HepG2 (cell line): ENCODE data around the gene RPL18. TPM values are rescaled to one million over a fixed set of nuclear protein-coding genes. Genes with fewer than 3 reads are reported as not detected.

Experiments
- ATF2 ChIP-seq: sonication (generic); formaldehyde crosslinking; IDR thresholded peaks from 2 replicates; pipeline ENCODE4 v1.4.0; 2020; ENCODE audit warnings: missing genetic modification reagents
- FOXK1 ChIP-seq: sonication (generic); formaldehyde crosslinking; IDR thresholded peaks from 2 replicates; pipeline ENCODE4 v1.4.0; 2020; ENCODE audit warnings: low read depth, missing genetic modification reagents, borderline replicate concordance
- GABPA ChIP-seq, 2 experiments: IDR thresholded peaks; 2 replicates each; pipeline ENCODE4 v1.6.1; 2011 to 2016; ENCODE audit warnings: low read depth in 2 of 2, low read length in 1 of 2, missing biosample characterization in 1 of 2, missing genetic modification characterization in 1 of 2
- GLI4 ChIP-seq: sonication (generic); formaldehyde crosslinking; IDR thresholded peaks from 2 replicates; pipeline ENCODE4 v1.5.1; 2020; ENCODE audit warnings: missing genetic modification reagents, mild to moderate bottlenecking, moderate library complexity, borderline replicate concordance
- HBP1 ChIP-seq: IDR thresholded peaks from 2 replicates; pipeline ENCODE4 v1.6.1; 2016; ENCODE audit warnings: low read depth, control low read depth
- MAZ ChIP-seq, 2 experiments: sonication (generic) in 1 of 2; formaldehyde crosslinking in 1 of 2; IDR thresholded peaks; 2 replicates each; pipeline versions ENCODE4 v1.5.0 to v1.6.1; 2012 to 2020; ENCODE audit warnings: low read depth in 2 of 2, mild to moderate bottlenecking in 2 of 2, borderline replicate concordance in 1 of 2, improper control_type of control experiment in 1 of 2, low read length in 1 of 2, missing genetic modification reagents in 1 of 2, moderate library complexity in 1 of 2
- MIER3 ChIP-seq: IDR thresholded peaks from 2 replicates; pipeline ENCODE4 v1.6.1; 2016; ENCODE audit warnings: missing compliant biosample characterization, borderline replicate concordance
- NR0B2 ChIP-seq: sonication (generic); formaldehyde crosslinking; IDR thresholded peaks from 2 replicates; pipeline ENCODE4 v1.4.0; 2020; ENCODE audit warnings: mild to moderate bottlenecking, missing genetic modification reagents
- POLR2AphosphoS5 ChIP-seq: IDR thresholded peaks from 2 replicates; pipeline ENCODE4 v1.6.1; 2012; ENCODE audit warnings: low read depth, low read length
- REL ChIP-seq: sonication (generic); formaldehyde crosslinking; conservative IDR thresholded peaks from 2 replicates; pipeline ENCODE4 v1.8.0; 2022; ENCODE audit warnings: mild to moderate bottlenecking, missing genetic modification reagents, moderate library complexity
- SNRNP70 ChIP-seq: fragments of 200-400 bp; formaldehyde crosslinking; IDR thresholded peaks from 2 replicates; pipeline ENCODE4 v1.6.1; 2017; ENCODE audit warnings: mild to moderate bottlenecking, low read depth, low read length, moderate library complexity
- SOX6 ChIP-seq, 2 experiments: fragments of 450-650 bp in 1 of 2; sonication (generic) in 1 of 2; formaldehyde crosslinking in 1 of 2; IDR thresholded peaks; 2 replicates each; pipeline versions ENCODE4 v1.4.0 to v1.6.1; 2017 to 2020; ENCODE audit warnings: antibody characterized with exemption in 1 of 2, mild to moderate bottlenecking in 1 of 2, missing genetic modification reagents in 1 of 2
- U2AF2 ChIP-seq: fragments of 200-400 bp; formaldehyde crosslinking; IDR thresholded peaks from 2 replicates; pipeline ENCODE4 v1.6.1; 2017; ENCODE audit warnings: low read depth, mild to moderate bottlenecking, low read length
- YY1 ChIP-seq: IDR thresholded peaks from 2 replicates; pipeline ENCODE4 v1.6.1; 2011; ENCODE audit warnings: low read length, low read depth, moderate library complexity, mild to moderate bottlenecking; ENCODE audit not compliant: insufficient read depth, insufficient replicate concordance
- ZNF263 ChIP-seq: sonication (generic); formaldehyde crosslinking; IDR thresholded peaks from 2 replicates; pipeline ENCODE4 v1.4.0; 2020; ENCODE audit warnings: missing genetic modification reagents
- ZNF432 ChIP-seq: sonication (generic); formaldehyde crosslinking; IDR thresholded peaks from 2 replicates; pipeline ENCODE4 v1.5.0; 2020; ENCODE audit warnings: missing genetic modification reagents, mild to moderate bottlenecking, borderline replicate concordance
- ZNF605 ChIP-seq: sonication (generic); formaldehyde crosslinking; IDR thresholded peaks from 2 replicates; pipeline ENCODE4 v1.8.0; 2022; ENCODE audit warnings: mild to moderate bottlenecking, missing genetic modification reagents
- ZNF644 ChIP-seq: IDR thresholded peaks from 2 replicates; pipeline ENCODE4 v1.6.1; 2016; ENCODE audit warnings: low read depth
- ZNF709 ChIP-seq: sonication (generic); formaldehyde crosslinking; IDR thresholded peaks from 2 replicates; pipeline ENCODE4 v1.5.0; 2020; ENCODE audit warnings: mild to moderate bottlenecking, missing genetic modification reagents
- ZNF770 ChIP-seq: sonication (generic); formaldehyde crosslinking; IDR thresholded peaks from 2 replicates; pipeline ENCODE4 v1.5.0; 2020; ENCODE audit warnings: mild to moderate bottlenecking, missing genetic modification reagents
- ZNF792 ChIP-seq: IDR thresholded peaks from 2 replicates; pipeline ENCODE4 v1.6.1; 2016
- ZNF879 ChIP-seq: sonication (generic); formaldehyde crosslinking; IDR thresholded peaks from 2 replicates; pipeline ENCODE4 v1.8.1; 2023; ENCODE audit warnings: missing genetic modification reagents
- ZZZ3 ChIP-seq: sonication (generic); formaldehyde crosslinking; IDR thresholded peaks from 2 replicates; pipeline ENCODE4 v1.4.0; 2020; ENCODE audit warnings: missing genetic modification reagents, mild to moderate bottlenecking, borderline replicate concordance
- polyA plus RNA-seq, 8 experiments: library from polyadenylated mRNA; depleted of rRNA in 3 of 8; stranded (reverse) in 7 of 8; unstranded in 1 of 8; fragments of >200 nt; fragmentation: Illumina TruSeq in 4 of 8; extraction: Trizol in 4 of 8; gene quantifications; 2 replicates each; pipeline versions ENCODE4 v1.2.1 to v1.2.3, GENCODE V29; 2011 to 2016; ENCODE audit warnings: low read depth in 4 of 8, missing spikeins in 1 of 8, mixed read lengths in 1 of 8; ENCODE audit not compliant: insufficient read depth in 1 of 8
- total RNA-seq, 5 experiments: library from RNA; depleted of rRNA; stranded (reverse); fragments of >200 nt; fragmentation: Illumina TruSeq; extraction: Trizol; gene quantifications; 2 replicates each; pipeline ENCODE4 v1.2.3, GENCODE V29; 2016; ENCODE audit warnings: low read depth in 1 of 5

The RPL18 gene
- total and polyA plus RNA-seq, 2 of the 13 experiments (the other 11 are each of a cell fraction or from before 2014, with no cell fraction given): 1,485 to 1,639 TPM

GRCh38 chr19:48646001-48646721 lies 27.2 kb upstream of the RPL18 start, which contains the start of gene CA11 (continued):
- peak; percentile 29 for TF ChIP-seq YY1
- 0 out of 2 replicates have a peak, but pooled peaks have one; percentile 60 for TF ChIP-seq HBP1 (CRISPR knock-in tag)
- TF ChIP-seq ZZZ3 (CRISPR knock-in tag): no peak
- no peak for TF ChIP-seq GABPA (IDR thresholded peaks at IDR 0.05; ENCODE audit: low read depth, low read length)
- no peak for TF ChIP-seq GABPA (CRISPR knock-in tag; IDR thresholded peaks at IDR 0.05; ENCODE audit: low read depth)
- 0 out of 2 replicates have a peak, but pooled peaks have one; percentile 10 for TF ChIP-seq ZNF770 (CRISPR knock-in tag)
- no peak; the same call in 1 of the 2 replicates for TF ChIP-seq NR0B2 (CRISPR knock-in tag)
- TF ChIP-seq POLR2AphosphoS5: no peak
- TF ChIP-seq ZNF792 (CRISPR knock-in tag): peak; percentile 16; the same call in 1 of the 2 replicates
- no peak for TF ChIP-seq ZNF263 (CRISPR knock-in tag)
- no peak for TF ChIP-seq ZNF709
- TF ChIP-seq SOX6 (IDR thresholded peaks at IDR 0.05): no peak
- TF ChIP-seq SOX6 (CRISPR knock-in tag; IDR thresholded peaks at IDR 0.05): peak; percentile 40; the same call in 1 of the 2 replicates
- peak; percentile 50; the same call in 1 of the 2 replicates for TF ChIP-seq MIER3
- TF ChIP-seq GLI4 (CRISPR knock-in tag): no peak
- TF ChIP-seq REL (CRISPR knock-in tag): 0 out of 2 replicates have a peak, but pooled peaks have one; percentile 35
- no peak for TF ChIP-seq ATF2
- TF ChIP-seq ZNF644: no peak
- TF ChIP-seq SNRNP70: no peak
- no peak for TF ChIP-seq ZNF879 (CRISPR knock-in tag)
- TF ChIP-seq U2AF2: peak; percentile 96
- no peak for TF ChIP-seq FOXK1 (CRISPR knock-in tag)
- TF ChIP-seq ZNF432 (CRISPR knock-in tag): no peak
- peak; percentile 93 for TF ChIP-seq MAZ (IDR thresholded peaks at IDR 0.05; ENCODE audit: borderline replicate concordance, low read depth, low read length)
- peak; percentile 76; the same call in 1 of the 2 replicates for TF ChIP-seq MAZ (CRISPR knock-in tag; IDR thresholded peaks at IDR 0.05; ENCODE audit: low read depth)
- no peak for TF ChIP-seq ZNF605 (CRISPR knock-in tag)
